CD4-positive, alpha-beta T cell (primary cell): ENCODE data around the gene LPP. TPM values are rescaled to one million over a fixed set of nuclear protein-coding genes. Genes with fewer than 3 reads are reported as not detected.

Source experiments
- ATAC-seq: fragments of 200-7000 bp; cut with Tn5 transposase; one replicate; pipeline ENCODE4 v1.10.0; 2022; ENCODE audit warnings: mild to moderate bottlenecking; ENCODE audit not compliant: poor library complexity
- CTCF ChIA-PET: fragments of 350-600 bp; sonication (Branson Sonifier 250); formaldehyde crosslinking; loops from one replicate; lab custom pipeline; 2021; ENCODE audit warnings: antibody characterized with exemption, inconsistent platforms; lab: Charles Lee
- POLR2A ChIA-PET: fragments of 350-600 bp; sonication (Branson Sonifier 250); formaldehyde crosslinking; loops from one replicate; lab custom pipeline; 2021; ENCODE audit warnings: antibody characterized with exemption, inconsistent platforms; lab: Charles Lee
- DNase-seq, 14 experiments: peaks; one replicate each; pipeline ENCODE4 v3.0.0-alpha.2; 2013 to 2020; ENCODE audit warnings: mixed read lengths in 2 of 14
- H3K27ac ChIP-seq, 2 donors: one replicate each; pipeline versions ENCODE4 v1.5.1 to v1.7.0; 2013; ENCODE audit warnings: low read length in 2 of 2, low read depth in 1 of 2, mild to moderate bottlenecking in 1 of 2
- H3K27me3 ChIP-seq, 2 experiments: 1 replicate in 1 of 2; 2 replicates in 1 of 2; pipeline versions ENCODE4 v1.6.1 to v1.7.0; 2013; ENCODE audit warnings: low read length in 2 of 2, control low read depth in 1 of 2, mild to moderate bottlenecking in 1 of 2, moderate library complexity in 1 of 2; ENCODE audit not compliant: insufficient read depth in 2 of 2, control insufficient read depth in 1 of 2
- H3K36me3 ChIP-seq: one replicate; pipeline ENCODE4 v1.6.1; 2013; ENCODE audit warnings: low read length, control low read depth; ENCODE audit not compliant: insufficient read depth
- H3K4me1 ChIP-seq: one replicate; pipeline ENCODE4 v1.6.1; 2013; ENCODE audit warnings: low read length, control low read depth; ENCODE audit not compliant: insufficient read depth
- H3K4me3 ChIP-seq: one replicate; pipeline ENCODE4 v1.5.1; 2013; ENCODE audit warnings: mild to moderate bottlenecking, low read length, moderate library complexity
- H3K9me3 ChIP-seq, 2 experiments: 1 replicate in 1 of 2; 2 replicates in 1 of 2; pipeline versions ENCODE4 v1.6.1 to v1.7.0; 2013; ENCODE audit warnings: low read length in 2 of 2, mild to moderate bottlenecking in 2 of 2, control low read depth in 1 of 2, moderate library complexity in 1 of 2; ENCODE audit not compliant: control insufficient read depth in 1 of 2, insufficient read depth in 1 of 2
- H3K27ac Mint-ChIP-seq: one replicate; pipeline ENCODE4 v1.8.0; 2020; ENCODE audit warnings: mixed read lengths
- H3K27me3 Mint-ChIP-seq: one replicate; pipeline ENCODE4 v1.8.0; 2021; ENCODE audit warnings: mixed read lengths
- H3K36me3 Mint-ChIP-seq: one replicate; pipeline ENCODE4 v1.8.0; 2021; ENCODE audit warnings: low read depth, mixed read lengths
- H3K4me1 Mint-ChIP-seq: one replicate; pipeline ENCODE4 v1.8.0; 2021; ENCODE audit warnings: low read depth, mixed read lengths
- H3K4me3 Mint-ChIP-seq: one replicate; pipeline ENCODE4 v1.8.0; 2020; ENCODE audit warnings: mild to moderate bottlenecking, mixed read lengths
- H3K9me3 Mint-ChIP-seq: one replicate; pipeline ENCODE4 v1.8.0; 2020; ENCODE audit warnings: mixed read lengths
- CTCF ChIP-seq: fragments of 200-600 bp; IDR thresholded peaks from one replicate; pipeline ENCODE4 v1.8.0; 2022; ENCODE audit warnings: antibody characterized with exemption, mild to moderate bottlenecking
- intact Hi-C, 2 experiments: fragments of 100-400 bp; cut with DNase I in 1 of 2; cut with micrococcal nuclease in 1 of 2; formaldehyde crosslinking; loops; one replicate each; pipeline versions ENCODE4 v1.15.1 to v1.9.0; 2023 to 2025; cut with DNase I, micrococcal nuclease
- total RNA-seq, 174 experiments: library from RNA in 2 of 174; stranded (reverse) in 2 of 174; gene quantifications; one replicate each; pipeline ENCODE4 v1.2.3 and lab custom pipeline; 2021 to 2026

LPP gene
- total RNA-seq, 2 experiments from 2014 or later: 45.6 to 45.9 TPM

- H3K27ac Mint-ChIP-seq: no peak overlapping the region
- no peaks in the 10 kb centered on the region for H3K27me3 Mint-ChIP-seq
- no peak for TF ChIP-seq CTCF
- peaks cover 53% of the 10 kb centered on the region for H3K4me1 Mint-ChIP-seq
- ATAC-seq (no peak), DNase-seq (no peak)
- H3K4me1 ChIP-seq: peaks cover 13% of the 10 kb centered on the region
- H3K27me3 ChIP-seq: no peaks in the 10 kb centered on the region
- peaks cover 13% of the 10 kb centered on the region for H3K36me3 Mint-ChIP-seq
- CTCF ChIA-PET: no interaction called here
- intact Hi-C loops: no loop called here
- H3K27ac ChIP-seq: no peak overlapping the region
- POLR2A ChIA-PET: no interaction called here
- no peak overlapping the region for H3K4me3 Mint-ChIP-seq
- H3K36me3 ChIP-seq: no peaks in the 10 kb centered on the region
- H3K9me3 Mint-ChIP-seq: no peaks in the 10 kb centered on the region
- H3K4me3 ChIP-seq: no peak overlapping the region
- H3K9me3 ChIP-seq: no peaks in the 10 kb centered on the region
Observed at GRCh38 chr3:188294823-188295487, 141.0 kb downstream of the LPP start.

GRCh38 chr3:188295876-188296275 is 141.9 kb downstream of the LPP start:
- H3K9me3 ChIP-seq: no peaks in the 10 kb centered on the region
- no peaks in the 10 kb centered on the region for H3K27me3 Mint-ChIP-seq
- ATAC-seq (no peak), DNase-seq (no peak)
- POLR2A ChIA-PET: no interaction called here
- H3K4me3 Mint-ChIP-seq: no peak overlapping the region
- no peaks in the 10 kb centered on the region for H3K36me3 ChIP-seq
- CTCF ChIA-PET: no interaction called here
- peaks cover 13% of the 10 kb centered on the region for H3K4me1 ChIP-seq
- no peaks in the 10 kb centered on the region for H3K27me3 ChIP-seq
- intact Hi-C loops: no loop called here
- H3K4me3 ChIP-seq: no peak overlapping the region
- H3K4me1 Mint-ChIP-seq: peaks cover 49% of the 10 kb centered on the region
- H3K27ac Mint-ChIP-seq: no peak overlapping the region
- TF ChIP-seq CTCF: no peak
- H3K36me3 Mint-ChIP-seq: peaks cover 4% of the 10 kb centered on the region
- no peak overlapping the region for H3K27ac ChIP-seq
- no peaks in the 10 kb centered on the region for H3K9me3 Mint-ChIP-seq

- Histone ChIP-seq H3K9me3 (no peaks in the 10 kb centered on the region), H3K27me3 (no peaks in the 10 kb centered on the region), H3K36me3 (no peaks in the 10 kb centered on the region), H3K27ac (no peak overlapping the region), H3K4me3 (no peak overlapping the region), H3K4me1 (peaks cover 13% of the 10 kb centered on the region)
- peaks cover 42% of the 10 kb centered on the region for H3K4me1 Mint-ChIP-seq
- ChIA-PET CTCF (no interaction called here), POLR2A (no interaction called here)
- TF ChIP-seq CTCF: no peak
- no peak for ATAC-seq
- intact Hi-C loops: no loop called here
- no peak overlapping the region for H3K4me3 Mint-ChIP-seq
- H3K9me3 Mint-ChIP-seq: no peaks in the 10 kb centered on the region
- DNase-seq: peak in 2 of 14 experiments; percentile 28 to 45
- H3K36me3 Mint-ChIP-seq: no peaks in the 10 kb centered on the region
- no peak overlapping the region for H3K27ac Mint-ChIP-seq
- H3K27me3 Mint-ChIP-seq: no peaks in the 10 kb centered on the region
Observed at GRCh38 chr3:188296761-188297612, 143.0 kb downstream of the LPP start.
